ENCODE measurements around the gene TNFRSF8. TPM values are rescaled to one million over a fixed set of nuclear protein-coding genes. Genes with fewer than 3 reads are reported as not detected.
A peak's percentile ranks its signal among the peaks of the same experiment; 100 is the strongest.

Gene TNFRSF8
- total and polyA plus RNA-seq, 2 donors (not counting 1 experiment from before 2014, with no cell fraction given): 0.36 to 0.57 TPM

- Histone ChIP-seq H3K9me3 (ENCODE audit: control extremely low read depth in 1 of 3, control insufficient read depth in 2 of 3, insufficient read depth in 1 of 3, low read length in 2 of 3) (peaks cover 0 to 10% (median 0%) of the 10 kb centered on the region in 3 donors), H3K79me2 (ENCODE audit: control insufficient read depth, insufficient read depth, low read length) (no peaks in the 10 kb centered on the region), H3K27ac (ENCODE audit: low read length in 2 of 2) (no peak overlapping the region), H4K20me1 (ENCODE audit: control insufficient read depth, insufficient read depth, low read length, poor library complexity, severe bottlenecking) (no peaks in the 10 kb centered on the region), H3K9ac (ENCODE audit: low read length) (no peak overlapping the region), H3K27me3 (replicated peaks in 1 of 4; ENCODE audit: control extremely low read depth in 1 of 4, control insufficient read depth in 3 of 4, insufficient read depth in 4 of 4, low read length in 3 of 4) (no peaks in the 10 kb centered on the region), H3K4me3 (ENCODE audit: control extremely low read depth in 1 of 5, extremely low read depth in 1 of 5, insufficient read depth in 1 of 5, low read depth in 2 of 5, low read length in 4 of 5) (no peak overlapping the region), H3K4me2 (replicated peaks; ENCODE audit: low read depth, low read length, poor library complexity, severe bottlenecking) (no peak overlapping the region), H2AFZ (ENCODE audit: insufficient read depth, low read depth, low read length, poor library complexity, severe bottlenecking) (no peak overlapping the region), H3K4me1 (ENCODE audit: control insufficient read depth in 2 of 2, insufficient read depth in 2 of 2, low read length in 2 of 2) (peaks cover 33 to 57% of the 10 kb centered on the region in 2 donors), H3K36me3 (replicated peaks in 1 of 2; ENCODE audit: control extremely low read depth in 1 of 2, control insufficient read depth in 1 of 2, extremely low read depth in 1 of 2, insufficient read depth in 2 of 2, low read length in 1 of 2) (no peaks in the 10 kb centered on the region)
- peaks cover 53% of the 10 kb centered on the region for H3K4me1 Mint-ChIP-seq
- peak overlapping the region; percentile 72 for H3K27ac Mint-ChIP-seq
- H3K9me3 Mint-ChIP-seq (ENCODE audit: insufficient read depth): no peaks in the 10 kb centered on the region
- no peak for DNase-seq
- intact Hi-C loops (cut with micrococcal nuclease): loop anchor here (5.0 kb wide), 1 partner anchor 41 kb away; no protein-coding TSS in a partner anchor
- CTCF ChIA-PET: interaction anchor here (0.9 to 15.1 kb wide), 4 partner anchors 8 to 56 kb away, joined by 3 to 169 read pairs (median 5); no protein-coding TSS in a partner anchor
- ATAC-seq (ENCODE audit: low read depth): no peak
- POLR2A ChIA-PET: interaction anchor here (5.0 kb wide), 1 partner anchor 10 kb away, joined by 30 read pairs; no protein-coding TSS in a partner anchor
- H3K4me3 Mint-ChIP-seq: no peak overlapping the region
- no peaks in the 10 kb centered on the region for H3K27me3 Mint-ChIP-seq
- TF ChIP-seq EZH2 (IDR thresholded peaks at IDR 0.05; ENCODE audit: borderline replicate concordance, insufficient read depth, low read depth, low read length, poor library complexity, severe bottlenecking) (no peak), CTCF (IDR thresholded peaks at IDR 0.05) (no peak)
- 95% methylated on average over 21 of the region's 21 CpGs for WGBS (ENCODE audit: insufficient coverage)
Observed at GRCh38 chr1:12141163-12141850, 78.2 kb downstream of the TNFRSF8 start.
